Activated CD8-positive, alpha-beta T cell treated with anti-CD3 and anti-CD28 coated beads for 36 hours (primary cell): ENCODE data around the gene ZNF385B. TPM values are rescaled to one million over a fixed set of nuclear protein-coding genes. Genes with fewer than 3 reads are reported as not detected.

Source experiments
- ATAC-seq: fragments of 200-7000 bp; cut with Tn5 transposase; one replicate; pipeline ENCODE4 v1.10.0; 2021; ENCODE audit warnings: mild to moderate bottlenecking, moderate library complexity
- CTCF ChIA-PET: fragments of 350-600 bp; sonication (Branson Sonifier 250); formaldehyde crosslinking; loops from one replicate; lab custom pipeline; 2021; ENCODE audit warnings: antibody characterized with exemption; lab: Charles Lee
- POLR2A ChIA-PET: fragments of 350-600 bp; sonication (Branson Sonifier 250); formaldehyde crosslinking; loops from one replicate; lab custom pipeline; 2021; ENCODE audit warnings: antibody characterized with exemption; lab: Charles Lee
- DNase-seq: peaks from one replicate; pipeline ENCODE4 v3.0.0-alpha.2; 2020
- H3K27ac Mint-ChIP-seq: one replicate; pipeline ENCODE4 v1.8.0; 2021; ENCODE audit warnings: mild to moderate bottlenecking, mixed read lengths
- H3K27me3 Mint-ChIP-seq: one replicate; pipeline ENCODE4 v1.8.0; 2021; ENCODE audit warnings: mixed read lengths
- H3K36me3 Mint-ChIP-seq: one replicate; pipeline ENCODE4 v1.8.0; 2021; ENCODE audit warnings: low read depth, mixed read lengths
- H3K4me1 Mint-ChIP-seq: one replicate; pipeline ENCODE4 v1.8.0; 2021; ENCODE audit warnings: low read depth, mixed read lengths
- H3K4me3 Mint-ChIP-seq: one replicate; pipeline ENCODE4 v1.8.0; 2021; ENCODE audit warnings: mild to moderate bottlenecking, moderate library complexity, mixed read lengths
- H3K9me3 Mint-ChIP-seq: one replicate; pipeline ENCODE4 v1.8.0; 2021; ENCODE audit warnings: mixed read lengths
- CTCF ChIP-seq: fragments of 200-600 bp; IDR thresholded peaks from one replicate; pipeline ENCODE4 v1.8.0; 2022; ENCODE audit warnings: antibody characterized with exemption, mild to moderate bottlenecking
- intact Hi-C: fragments of 100-400 bp; cut with micrococcal nuclease; formaldehyde crosslinking; loops from one replicate; pipeline ENCODE4 v1.10.0; 2022
- total RNA-seq, 2 experiments: library from RNA; stranded (reverse); gene quantifications; one replicate each; pipeline ENCODE4 v1.2.3, GENCODE V29; 2021

ZNF385B gene
- total RNA-seq, 2 experiments from 2014 or later = not detected

GRCh38 chr2:179822540-179822939 lies 38.9 kb downstream of the ZNF385B start:
- Mint-ChIP-seq H3K27me3 (peaks cover 1% of the 10 kb centered on the region), H3K27ac (no peak overlapping the region), H3K4me3 (no peak overlapping the region), H3K9me3 (no peaks in the 10 kb centered on the region), H3K4me1 (no peaks in the 10 kb centered on the region), H3K36me3 (no peaks in the 10 kb centered on the region)
- POLR2A ChIA-PET = no interaction called here
- ATAC-seq (no peak), DNase-seq (no peak)
- intact Hi-C loops = no loop called here
- CTCF ChIA-PET = no interaction called here
- TF ChIP-seq CTCF = no peak

- ChIA-PET CTCF (no interaction called here), POLR2A (no interaction called here)
- Mint-ChIP-seq H3K27me3 (no peaks in the 10 kb centered on the region), H3K9me3 (no peaks in the 10 kb centered on the region), H3K36me3 (no peaks in the 10 kb centered on the region), H3K4me1 (no peaks in the 10 kb centered on the region), H3K27ac (no peak overlapping the region), H3K4me3 (no peak overlapping the region)
- intact Hi-C loops = no loop called here
- TF ChIP-seq CTCF = no peak
- no peak for DNase-seq
- ATAC-seq = no peak
Observed at GRCh38 chr2:179818546-179818945, 42.9 kb downstream of the ZNF385B start.

- no peak for ATAC-seq
- H3K4me1 Mint-ChIP-seq = no peaks in the 10 kb centered on the region
- no peak for DNase-seq
- no peaks in the 10 kb centered on the region for H3K36me3 Mint-ChIP-seq
- ChIA-PET CTCF (no interaction called here), POLR2A (no interaction called here)
- no peaks in the 10 kb centered on the region for H3K9me3 Mint-ChIP-seq
- no peak for TF ChIP-seq CTCF
- H3K27me3 Mint-ChIP-seq = no peaks in the 10 kb centered on the region
- intact Hi-C loops = no loop called here
- no peak overlapping the region for H3K27ac Mint-ChIP-seq
- H3K4me3 Mint-ChIP-seq = no peak overlapping the region
Observed at GRCh38 chr2:179817181-179817841, 44.1 kb downstream of the ZNF385B start.

GRCh38 chr2:179814050-179814449 lies 47.4 kb downstream of the ZNF385B start:
- Mint-ChIP-seq H3K27me3 (no peaks in the 10 kb centered on the region), H3K36me3 (no peaks in the 10 kb centered on the region), H3K9me3 (peaks cover 5% of the 10 kb centered on the region), H3K27ac (no peak overlapping the region), H3K4me1 (no peaks in the 10 kb centered on the region), H3K4me3 (no peak overlapping the region)
- TF ChIP-seq CTCF = no peak
- DNase-seq = no peak
- ChIA-PET POLR2A (no interaction called here), CTCF (no interaction called here)
- intact Hi-C loops = no loop called here
- ATAC-seq = no peak

GRCh38 chr2:179812501-179812900 lies 48.9 kb downstream of the ZNF385B start:
- DNase-seq (no peak), ATAC-seq (no peak)
- TF ChIP-seq CTCF = no peak
- Mint-ChIP-seq H3K27ac (no peak overlapping the region), H3K4me3 (no peak overlapping the region), H3K36me3 (no peaks in the 10 kb centered on the region), H3K27me3 (no peaks in the 10 kb centered on the region), H3K9me3 (peaks cover 5% of the 10 kb centered on the region), H3K4me1 (no peaks in the 10 kb centered on the region)
- CTCF ChIA-PET = no interaction called here
- POLR2A ChIA-PET = no interaction called here
- intact Hi-C loops = no loop called here
